IMR-90 (cell line): ENCODE results near the gene SLC40A1. TPM values are rescaled to one million over a fixed set of nuclear protein-coding genes. Genes with fewer than 3 reads are reported as not detected.
A peak's percentile ranks its signal among the peaks of the same experiment; 100 is the strongest.

ENCODE experiments used
- ATAC-seq: fragments of 200-7000 bp; cut with Tn5 transposase; 2 replicates; pipeline ENCODE4 v1.9.1; 2020; ENCODE audit warnings: low read depth, mild to moderate bottlenecking, moderate library complexity
- BruUV-seq: library from RNA; stranded (reverse); fragments of 400-500 nt; replicated peaks from 2 replicates; lab custom pipeline; 2021; lab: Mats Ljungman, UMichigan
- CTCF ChIA-PET: fragments of 300-600 bp; formaldehyde crosslinking; extraction: SDS; loops from one replicate; lab custom pipeline; 2021; ENCODE audit warnings: antibody characterized with exemption; lab: Yijun Ruan, JAX
- POLR2A ChIA-PET: fragments of 300-600 bp; sonication (Branson Sonifier 250); formaldehyde crosslinking; loops from one replicate; lab custom pipeline; 2022; ENCODE audit warnings: antibody characterized with exemption; ENCODE audit not compliant: unreplicated experiment; lab: Charles Lee
- DNase-seq: peaks from one replicate; pipeline ENCODE4 v3.0.0; 2013
- H2AFZ ChIP-seq: replicated peaks from 2 replicates; pipeline ENCODE3; 2013; ENCODE audit warnings: low read length, mild to moderate bottlenecking; ENCODE audit not compliant: poor library complexity
- H2AK5ac ChIP-seq: 2 replicates; pipeline ENCODE4 v1.6.1; 2013; ENCODE audit warnings: low read depth, low read length, inconsistent platforms
- H2AK9ac ChIP-seq: replicated peaks from 2 replicates; pipeline ENCODE3; 2013; ENCODE audit warnings: mild to moderate bottlenecking, low read depth, low read length, moderate library complexity; ENCODE audit not compliant: poor library complexity
- H2BK120ac ChIP-seq: 2 replicates; pipeline ENCODE4 v1.6.1; 2013; ENCODE audit warnings: low read depth, low read length, inconsistent platforms
- H2BK15ac ChIP-seq: 3 replicates; pipeline ENCODE4 v1.6.1; 2013; ENCODE audit warnings: low read depth, low read length, inconsistent platforms
- H2BK20ac ChIP-seq: 2 replicates; pipeline ENCODE4 v1.6.1; 2013; ENCODE audit warnings: low read depth, mild to moderate bottlenecking, inconsistent platforms, low read length, moderate library complexity
- H2BK5ac ChIP-seq: 2 replicates; pipeline ENCODE4 v1.6.1; 2013; ENCODE audit warnings: mild to moderate bottlenecking, low read depth, low read length, inconsistent platforms; ENCODE audit not compliant: poor library complexity, severe bottlenecking
- H3K14ac ChIP-seq: replicated peaks from 2 replicates; pipeline ENCODE4 v1.6.1; 2013; ENCODE audit warnings: low read depth, low read length, inconsistent platforms
- H3K18ac ChIP-seq: 2 replicates; pipeline ENCODE4 v1.6.1; 2013; ENCODE audit warnings: low read depth, low read length, control low read depth
- H3K23ac ChIP-seq: 2 replicates; pipeline ENCODE4 v1.6.1; 2013; ENCODE audit warnings: low read depth, low read length, inconsistent platforms
- H3K27ac ChIP-seq: 2 replicates; pipeline ENCODE4 v1.5.1; 2013; ENCODE audit warnings: mild to moderate bottlenecking, control low read depth, low read length; ENCODE audit not compliant: insufficient read depth
- H3K27me3 ChIP-seq: 2 replicates; pipeline ENCODE4 v1.6.1; 2013; ENCODE audit warnings: low read length; ENCODE audit not compliant: control insufficient read depth, insufficient read depth
- H3K36me3 ChIP-seq: 2 replicates; pipeline ENCODE4 v1.6.1; 2013; ENCODE audit warnings: low read length, mixed read lengths; ENCODE audit not compliant: control insufficient read depth, insufficient read depth
- H3K4ac ChIP-seq: 2 replicates; pipeline ENCODE4 v1.6.1; 2013; ENCODE audit warnings: low read depth, low read length, inconsistent platforms
- H3K4me1 ChIP-seq: 2 replicates; pipeline ENCODE4 v1.6.1; 2013; ENCODE audit warnings: low read length, mixed read lengths; ENCODE audit not compliant: control insufficient read depth, insufficient read depth
- H3K4me2 ChIP-seq: 2 replicates; pipeline ENCODE4 v1.6.1; 2013; ENCODE audit warnings: low read depth, mild to moderate bottlenecking, control low read depth, low read length, moderate library complexity
- H3K4me3 ChIP-seq: 2 replicates; pipeline ENCODE4 v1.5.1; 2013; ENCODE audit warnings: low read depth, mild to moderate bottlenecking, control low read depth, low read length, moderate library complexity; ENCODE audit not compliant: insufficient read depth
- H3K56ac ChIP-seq: 2 replicates; pipeline ENCODE4 v1.6.1; 2013; ENCODE audit warnings: low read length, inconsistent platforms; ENCODE audit not compliant: insufficient read depth; ENCODE audit errors: extremely low read depth
- H3K79me1 ChIP-seq, 2 experiments: 2 replicates each; pipeline ENCODE4 v1.6.1; 2013; ENCODE audit warnings: low read length in 2 of 2, inconsistent platforms in 1 of 2, low read depth in 1 of 2
- H3K9ac ChIP-seq: 2 replicates; pipeline ENCODE4 v1.6.1; 2013; ENCODE audit warnings: low read depth, low read length, control low read depth
- H3K9me1 ChIP-seq: 2 replicates; pipeline ENCODE4 v1.6.1; 2013; ENCODE audit warnings: low read length, inconsistent platforms; ENCODE audit not compliant: insufficient read depth
- H3K9me3 ChIP-seq: 2 replicates; pipeline ENCODE4 v1.6.1; 2013; ENCODE audit warnings: low read length; ENCODE audit not compliant: control insufficient read depth, insufficient read depth
- H4K20me1 ChIP-seq: 2 replicates; pipeline ENCODE4 v1.6.1; 2013; ENCODE audit warnings: low read length, inconsistent platforms; ENCODE audit not compliant: insufficient read depth
- H4K5ac ChIP-seq: 2 replicates; pipeline ENCODE4 v1.6.1; 2013; ENCODE audit warnings: mild to moderate bottlenecking, low read depth, low read length, control low read depth
- H4K8ac ChIP-seq, 2 experiments: 2 replicates each; pipeline ENCODE4 v1.6.1; 2013; ENCODE audit warnings: low read depth in 2 of 2, low read length in 2 of 2, control low read depth in 1 of 2, inconsistent platforms in 1 of 2
- H4K91ac ChIP-seq: 2 replicates; pipeline ENCODE4 v1.6.1; 2013; ENCODE audit warnings: low read depth, low read length, inconsistent platforms; ENCODE audit not compliant: insufficient read depth
- BHLHE40 ChIP-seq: fragments of 150-350 bp; IDR thresholded peaks from 2 replicates; pipeline ENCODE4 v1.6.1; 2016; ENCODE audit warnings: mild to moderate bottlenecking, low read depth, low read length
- CEBPB ChIP-seq: IDR thresholded peaks from 2 replicates; pipeline ENCODE4 v1.6.1; 2012; ENCODE audit warnings: low read depth, low read length, improper control_type of control experiment
- CHD1 ChIP-seq: IDR thresholded peaks from 2 replicates; pipeline ENCODE4 v1.6.1; 2012; ENCODE audit warnings: low read depth, low read length, improper control_type of control experiment
- CTCF ChIP-seq: conservative IDR thresholded peaks from 2 replicates; pipeline ENCODE4 v1.5.1; 2012; ENCODE audit warnings: mild to moderate bottlenecking, low read depth, low read length, improper control_type of control experiment
- MAFK ChIP-seq: IDR thresholded peaks from 2 replicates; pipeline ENCODE4 v1.6.1; 2012; ENCODE audit warnings: low read depth, low read length, improper control_type of control experiment
- MAZ ChIP-seq: IDR thresholded peaks from 2 replicates; pipeline ENCODE4 v1.6.1; 2012; ENCODE audit warnings: low read depth, mild to moderate bottlenecking, low read length, improper control_type of control experiment, moderate library complexity, borderline replicate concordance
- MXI1 ChIP-seq: IDR thresholded peaks from 2 replicates; pipeline ENCODE4 v1.6.1; 2012; ENCODE audit warnings: low read depth, mild to moderate bottlenecking, low read length, moderate library complexity, borderline replicate concordance
- NFE2L2 ChIP-seq: fragments of 150-350 bp; IDR thresholded peaks from 2 replicates; pipeline ENCODE4 v1.6.1; 2016; ENCODE audit warnings: low read depth, mild to moderate bottlenecking, low read length
- POLR2A ChIP-seq: IDR thresholded peaks from 2 replicates; pipeline ENCODE4 v1.6.1; 2012; ENCODE audit warnings: mild to moderate bottlenecking, low read depth, low read length
- RAD21 ChIP-seq: IDR thresholded peaks from 2 replicates; pipeline ENCODE4 v1.6.1; 2012; ENCODE audit warnings: low read length, improper control_type of control experiment
- RCOR1 ChIP-seq: IDR thresholded peaks from 2 replicates; pipeline ENCODE4 v1.6.1; 2012; ENCODE audit warnings: mild to moderate bottlenecking, low read length, improper control_type of control experiment; ENCODE audit not compliant: insufficient replicate concordance
- RFX5 ChIP-seq: IDR thresholded peaks from 2 replicates; pipeline ENCODE4 v1.8.0; 2012; ENCODE audit warnings: low read depth, mild to moderate bottlenecking, low read length, moderate library complexity
- SMC3 ChIP-seq: fragments of 150-350 bp; IDR thresholded peaks from 2 replicates; pipeline ENCODE4 v1.6.1; 2016; ENCODE audit warnings: low read depth, mild to moderate bottlenecking, antibody characterized with exemption, low read length, moderate library complexity
- USF2 ChIP-seq: fragments of 150-350 bp; IDR thresholded peaks from 2 replicates; pipeline ENCODE4 v1.6.1; 2017; ENCODE audit warnings: mild to moderate bottlenecking, antibody characterized with exemption, low read length, low read depth
- WGBS, 2 experiments: methylation state at CpG; one replicate each; pipeline versions ENCODE4 v1.1.5 to v1.1.7; 2013; ENCODE audit warnings: missing lambda C conversion rate in 2 of 2; ENCODE audit not compliant: insufficient read length in 1 of 2; ENCODE audit errors: extremely low coverage in 2 of 2; 5-methylcytosine and 5-hydroxymethylcytosine counted together
- dilution Hi-C: fragments of 300-500 bp; cut with HindIII; formaldehyde crosslinking; loops from one replicate; pipeline ENCODE4 v1.14.3; 2018; ENCODE audit warnings: low sequenced_read_pairs; ENCODE audit not compliant: unreplicated experiment
- in situ Hi-C: fragments of 300-500 bp; cut with MboI; formaldehyde crosslinking; loops from 3 replicates; pipeline ENCODE4 v1.14.3; 2019; ENCODE audit warnings: low sequenced_read_pairs, inconsistent platforms, mixed read lengths
- intact Hi-C: fragments of 100-400 bp; cut with micrococcal nuclease; formaldehyde crosslinking; loops from 2 replicates; pipeline ENCODE4 v1.10.0; 2022
- polyA plus RNA-seq, 3 experiments: library from polyadenylated mRNA; depleted of rRNA; stranded (reverse); fragments of >200 nt; gene quantifications; 2 replicates each; pipeline ENCODE4 v1.2.3, GENCODE V29; 2012; ENCODE audit warnings: low replicate concordance in 1 of 3
- total RNA-seq: library from RNA; depleted of rRNA; stranded (reverse); fragments of >200 nt; gene quantifications from 2 replicates; pipeline ENCODE4 v1.2.3, GENCODE V29; 2012

The SLC40A1 gene
- total and polyA plus RNA-seq, 2 of the 4 experiments (the other 2 are of a cell fraction): 1.5 to 5.0 TPM

GRCh38 chr2:189558516-189559272 is 21.9 kb downstream of the SLC40A1 start (continued):
- no peak for TF ChIP-seq POLR2A

DNA sequence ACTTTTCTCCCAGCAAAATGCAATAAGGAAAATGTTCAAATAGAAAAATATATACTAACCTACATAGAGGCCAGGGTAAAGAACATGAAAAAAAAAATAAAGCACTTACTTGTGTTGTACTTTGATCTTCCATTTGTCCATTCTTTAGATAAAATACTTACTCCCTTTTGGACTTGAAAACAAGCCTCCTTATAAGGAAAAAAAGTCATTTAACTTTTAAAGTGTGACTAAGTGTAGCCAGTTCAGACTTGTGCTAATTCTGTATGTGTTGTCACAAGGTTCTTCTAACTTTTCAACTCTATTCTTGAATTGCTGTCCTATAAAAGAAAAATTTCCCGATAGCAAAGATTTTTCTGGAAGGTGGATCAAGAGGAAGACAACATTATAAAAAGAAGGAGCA is 23.2 kb downstream of the SLC40A1 start:
- Histone ChIP-seq H3K4me1 (peaks cover 6% of the 10 kb centered on the region; the same call in 1 of the 2 replicates), H3K14ac (no peak overlapping the region), H4K8ac (no peak overlapping the region), H2AK5ac (no peak overlapping the region), H4K91ac (no peak overlapping the region), H3K4me3 (no peak overlapping the region), H3K27me3 (no peaks in the 10 kb centered on the region), H2AFZ (no peak overlapping the region), H2BK5ac (no peak overlapping the region), H3K36me3 (no peaks in the 10 kb centered on the region), H2BK20ac (no peak overlapping the region), H3K9me1 (no peaks in the 10 kb centered on the region; the same call in 1 of the 2 replicates), H3K9ac (no peak overlapping the region), H3K56ac (no peak overlapping the region), H3K27ac (no peak overlapping the region), H3K79me1 (no peaks in the 10 kb centered on the region), H2BK120ac (no peak overlapping the region), H4K20me1 (no peaks in the 10 kb centered on the region), H3K4me2 (no peak overlapping the region), H2BK15ac (no peak overlapping the region), H3K18ac (no peak overlapping the region), H3K4ac (no peak overlapping the region), H4K5ac (no peak overlapping the region), H3K23ac (no peak overlapping the region), H3K9me3 (no peaks in the 10 kb centered on the region), H2AK9ac (no peak overlapping the region)
- intact Hi-C loops (loop anchor here (5.0 kb wide), 1 partner anchor 90 kb away; no protein-coding TSS in a partner anchor), dilution Hi-C loops (no loop called here), in situ Hi-C loops (no loop called here)
- ATAC-seq (no peak), DNase-seq (peak; percentile 11)
- ChIA-PET POLR2A (no interaction called here), CTCF (no interaction called here)
- WGBS, 2 experiments: no CpG with 5 or more reads among the region's 1 CpG
- no TSS peak for BruUV-seq
- TF ChIP-seq USF2: no peak
- no peak for TF ChIP-seq CHD1
- no peak for TF ChIP-seq CTCF
- no peak for TF ChIP-seq SMC3
- no peak for TF ChIP-seq CEBPB
- TF ChIP-seq POLR2A: no peak
- TF ChIP-seq MAFK: no peak
- TF ChIP-seq RAD21: no peak
- no peak for TF ChIP-seq MAZ
- TF ChIP-seq RFX5: no peak
- no peak for TF ChIP-seq BHLHE40
- TF ChIP-seq RCOR1: no peak
- no peak for TF ChIP-seq MXI1
- no peak for TF ChIP-seq NFE2L2
